ENCODE data around the gene FIBP.

FIBP gene

DNA sequence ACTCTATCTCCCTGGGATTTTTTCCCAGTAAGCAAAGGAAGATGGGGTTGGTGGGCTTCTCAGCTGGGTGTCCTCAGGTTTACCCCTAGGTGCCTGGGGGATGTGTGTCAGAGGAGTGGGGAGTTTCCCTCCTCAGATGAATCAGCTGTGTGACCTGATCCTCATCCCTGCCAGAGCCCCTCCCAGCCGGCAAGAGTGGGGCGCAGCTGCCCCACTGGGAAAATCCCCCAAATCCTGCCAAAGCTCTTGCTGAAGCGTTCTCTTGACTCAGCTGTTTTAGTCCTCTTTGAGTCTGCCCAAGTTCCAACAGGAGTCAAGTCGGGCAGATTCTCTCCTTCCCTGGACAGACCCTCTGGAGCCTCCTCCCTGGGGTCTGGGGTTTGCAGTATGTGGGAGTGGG is 24.6 kb upstream of the FIBP start:
- DNase-seq = no peak

DNA sequence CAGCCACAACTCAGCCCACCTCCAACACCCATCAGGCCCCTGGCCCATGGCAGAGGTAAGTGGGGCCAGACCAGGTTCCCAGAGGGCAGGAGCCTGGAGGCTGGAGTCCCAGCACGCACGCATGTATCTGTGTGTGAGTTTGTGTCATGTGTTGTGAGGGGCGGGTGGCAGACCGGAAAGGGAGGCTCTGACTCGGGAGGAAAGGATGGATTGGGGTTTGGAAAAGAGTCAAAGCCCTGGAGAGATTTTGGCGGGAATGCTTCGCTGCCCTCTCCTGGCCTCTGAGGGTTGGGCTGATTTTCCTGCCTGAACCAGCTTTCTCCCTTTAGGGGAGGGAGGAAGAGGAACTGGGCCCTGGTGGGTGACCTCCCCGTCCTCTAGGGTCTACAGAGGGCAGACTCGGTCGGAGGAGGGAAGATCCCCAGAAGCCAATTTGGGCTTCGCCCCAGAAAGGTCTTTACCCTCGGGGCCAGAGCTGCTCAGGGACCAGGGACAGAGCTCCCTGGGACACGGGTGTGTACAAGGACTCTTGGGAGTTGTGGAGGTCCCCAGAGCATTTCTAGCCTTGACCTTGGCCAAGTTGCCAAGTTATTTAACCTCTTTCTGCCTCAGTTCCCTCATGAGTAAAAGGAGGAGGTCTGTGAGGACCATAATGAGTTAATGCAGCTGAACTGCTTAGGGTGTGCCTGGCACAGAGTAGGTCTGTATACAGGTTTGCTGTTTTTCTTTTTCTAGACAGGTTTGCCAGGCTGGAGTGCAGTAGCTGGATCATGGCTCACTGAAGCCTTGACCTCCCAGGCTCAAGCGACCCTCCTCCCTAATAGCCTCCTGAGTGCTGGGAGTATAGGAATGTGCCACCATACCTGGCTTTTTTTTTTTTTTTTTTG is 23.7 kb upstream of the FIBP start:
- DNase-seq = no peak

DNA sequence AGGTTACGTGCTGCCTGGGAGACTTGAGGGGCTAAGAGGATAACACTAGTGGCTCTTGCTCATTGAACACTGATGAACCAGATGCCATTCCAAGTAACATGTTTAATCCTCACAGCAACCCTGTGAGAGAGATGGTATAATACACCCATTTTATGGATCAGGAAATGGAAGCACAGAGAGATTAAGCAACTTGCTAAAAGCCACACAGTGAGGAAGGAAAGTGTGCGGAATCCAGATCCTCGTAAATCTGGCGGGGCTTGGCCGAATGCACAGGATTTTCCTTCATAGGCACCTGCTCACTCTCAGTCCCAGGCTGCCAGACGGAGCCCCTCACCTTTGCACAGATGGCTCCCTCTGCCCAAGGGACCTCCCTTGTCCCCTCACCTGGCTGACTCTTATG is 19.6 kb upstream of the FIBP start:
- DNase-seq = no peak

DNA sequence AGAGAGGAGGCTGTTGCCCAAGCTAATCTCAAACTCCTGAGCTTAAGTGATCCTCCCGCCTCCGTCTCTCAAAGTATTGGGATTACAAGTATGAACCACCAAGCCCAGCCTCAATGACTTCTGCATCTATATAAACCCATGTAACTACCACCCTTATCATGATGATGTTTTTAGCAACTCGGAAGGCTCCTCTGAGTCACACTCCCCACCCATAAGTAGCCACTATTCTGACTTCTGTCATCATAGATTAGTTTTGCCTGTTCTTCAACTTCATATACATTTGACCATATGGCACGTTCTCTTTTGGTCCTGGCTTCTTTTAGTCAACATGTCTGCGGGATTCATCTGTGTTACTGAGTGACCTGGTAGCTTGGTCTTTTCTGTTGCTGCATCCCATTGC is 18.3 kb upstream of the FIBP start:
- no peak for DNase-seq

DNA sequence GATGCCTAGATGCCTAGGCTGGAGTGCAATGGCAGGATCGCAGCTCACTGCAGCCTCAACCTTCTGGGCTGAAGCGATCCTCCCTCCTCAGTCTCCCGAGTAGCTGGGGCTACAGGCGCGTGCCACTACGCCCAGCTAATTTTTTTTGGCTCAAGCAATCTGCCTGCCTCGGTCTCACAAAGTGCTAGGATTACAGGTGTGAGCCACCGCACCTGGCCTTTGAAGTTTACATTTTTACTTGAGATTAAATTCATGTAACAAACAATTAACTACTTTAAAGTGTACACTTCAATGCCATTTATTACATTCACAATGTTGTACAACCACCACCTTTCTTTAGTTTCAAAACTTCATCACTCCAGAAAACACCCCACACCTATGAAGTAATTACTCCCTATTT is 15.4 kb upstream of the FIBP start:
- DNase-seq = no peak

DNA sequence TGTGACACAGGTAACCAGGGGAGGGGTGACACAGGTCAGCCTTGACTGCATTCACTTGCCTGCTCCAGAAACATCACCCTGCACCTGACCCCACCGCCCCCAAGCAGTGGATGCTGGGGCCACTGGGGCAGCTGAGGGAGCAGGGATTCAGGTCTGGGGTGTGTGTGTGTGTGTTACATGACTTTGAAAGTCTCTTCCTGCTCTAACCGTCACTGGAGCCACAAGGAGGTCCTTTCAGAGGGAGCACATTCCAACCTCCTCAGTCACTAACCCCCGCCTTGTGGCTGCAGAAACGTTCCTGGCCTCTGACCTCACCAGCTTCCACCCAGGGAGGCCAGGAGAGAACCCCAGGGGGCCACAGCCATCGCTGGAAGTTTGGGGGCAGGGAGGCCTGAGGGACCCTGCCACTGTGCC is 14.8 kb upstream of the FIBP start:
- DNase-seq = no peak

DNA sequence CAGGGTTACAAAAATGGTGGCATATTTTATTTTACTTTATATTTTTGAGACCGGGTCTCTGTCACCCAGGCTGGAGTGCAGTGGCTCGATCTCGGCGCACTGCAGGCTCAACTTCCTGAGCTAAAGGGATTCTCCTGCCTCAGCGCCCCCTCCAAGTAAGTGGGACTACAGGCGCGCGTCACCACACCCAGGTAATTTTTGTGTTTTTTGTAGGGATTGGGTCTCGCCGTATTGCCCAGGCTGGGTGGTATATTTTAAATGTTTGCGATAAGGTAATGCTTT is 12.6 kb upstream of the FIBP start:
- DNase-seq = no peak

DNA sequence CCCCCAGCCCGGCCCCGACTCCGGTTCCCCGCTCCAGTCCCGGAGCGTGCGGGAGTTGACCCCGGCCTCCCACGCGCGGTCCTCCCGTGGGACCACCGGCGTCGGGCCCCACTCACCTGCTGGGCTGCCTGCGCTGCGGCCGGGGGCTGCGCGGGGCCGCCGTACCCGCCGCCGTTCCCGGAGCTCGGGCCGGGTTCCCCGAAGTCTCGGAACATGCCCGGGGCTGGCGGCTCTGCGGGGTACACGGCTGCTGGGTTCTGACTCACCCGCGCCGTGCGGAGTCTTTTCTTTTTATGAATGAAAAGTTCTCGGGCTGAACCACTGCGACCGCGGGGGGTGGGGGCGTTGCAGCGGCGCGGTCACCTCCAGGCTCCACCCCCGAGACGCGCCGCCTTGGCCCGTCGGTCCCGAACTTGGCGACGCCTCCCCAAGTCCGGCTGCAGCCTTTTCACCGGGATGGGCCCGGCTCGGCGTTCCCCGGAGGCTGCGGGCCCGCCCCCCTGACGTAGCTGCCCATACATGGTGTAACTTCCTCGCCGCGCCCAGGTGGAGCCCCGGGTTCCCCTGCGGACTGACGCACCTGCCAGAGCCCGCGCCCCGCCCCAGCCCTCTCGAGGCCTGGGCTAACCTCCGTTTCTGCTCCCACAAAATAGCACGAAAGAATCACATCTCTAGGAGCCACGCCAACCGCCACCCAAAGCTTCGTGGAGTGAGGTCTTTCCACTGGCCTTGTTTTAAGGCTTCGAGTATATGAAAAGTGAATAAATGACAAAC is 12.0 kb upstream of the FIBP start, which contains the start of gene FOSL1:
FOSL1 (minus strand) TSS at position 264 of the 774 bp plus-strand sequence; CDS start at position 215, 49 bp downstream.
- peak; percentile 97 for DNase-seq

DNA sequence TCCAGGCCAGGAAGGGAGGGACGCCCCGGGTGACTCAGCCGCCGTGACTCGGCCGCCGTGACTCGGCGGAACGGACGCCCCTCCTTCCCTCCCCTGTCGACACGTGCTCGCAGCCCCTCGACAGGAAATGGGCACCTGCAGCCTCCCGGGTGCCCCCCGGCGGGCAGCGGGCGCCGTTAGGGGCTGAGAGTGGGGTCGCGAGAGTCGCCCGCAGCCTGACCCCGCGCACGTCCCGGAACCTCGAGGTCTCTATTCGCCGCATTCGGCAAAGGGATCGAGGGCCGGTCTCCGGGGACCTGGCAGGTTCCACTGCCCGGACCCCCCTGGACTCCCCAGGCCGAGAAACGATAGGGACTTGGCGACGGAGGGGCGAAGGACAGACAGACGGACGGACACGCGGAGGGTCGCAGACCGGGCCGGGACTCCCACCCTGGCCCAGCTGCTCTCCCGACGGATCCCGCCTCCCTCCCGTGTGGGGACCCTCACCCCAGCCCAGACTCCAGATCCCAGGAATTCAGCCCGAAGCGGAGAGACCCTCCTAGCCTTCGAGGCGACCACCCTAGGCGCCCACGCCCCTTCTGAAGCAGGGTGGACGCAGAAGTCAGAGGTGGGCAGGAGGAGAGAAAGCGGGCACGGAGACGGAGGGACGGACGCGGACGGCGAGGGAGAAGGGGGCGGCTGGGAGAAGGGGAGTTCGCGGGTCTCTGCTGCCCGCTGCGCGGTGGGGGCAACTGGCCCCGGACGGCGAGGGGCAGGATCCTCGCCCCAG is 11.3 kb upstream of the FIBP start:
- DNase-seq = peak; percentile 55

DNA sequence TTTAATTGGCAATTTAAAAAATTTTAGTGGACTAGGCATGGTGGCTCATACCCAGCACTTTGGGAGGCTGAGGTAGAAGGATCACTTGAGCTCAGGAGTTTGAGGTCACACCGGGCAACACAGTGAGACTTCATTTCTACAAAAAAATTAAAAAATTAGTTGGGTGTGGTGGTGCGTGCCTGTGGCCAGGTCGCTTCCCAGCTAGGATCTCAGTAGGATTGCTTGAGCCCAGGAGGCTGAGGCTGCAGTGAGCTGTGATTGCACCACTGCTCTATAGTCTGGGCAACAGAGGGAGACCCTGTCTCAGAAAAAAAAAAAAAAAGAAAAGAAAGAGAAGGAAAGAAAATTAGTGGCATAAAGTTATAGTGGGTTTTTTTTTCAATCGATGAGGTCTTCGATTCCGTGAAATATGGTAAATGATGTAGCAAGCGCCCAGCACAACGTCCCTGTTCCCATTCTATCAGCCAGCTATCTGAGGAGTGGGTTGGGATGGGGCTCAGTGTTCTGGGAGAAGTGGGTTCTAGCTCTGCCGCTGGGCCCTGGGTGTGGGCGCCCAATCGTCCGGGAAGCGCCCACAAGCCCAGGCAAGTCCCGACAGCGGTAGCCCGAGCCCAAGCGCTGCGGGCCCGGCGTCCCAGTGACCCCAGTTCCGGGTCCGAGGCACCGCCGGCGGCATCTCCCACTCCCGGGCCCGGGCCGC is 10.5 kb upstream of the FIBP start:
- no peak for DNase-seq

DNA sequence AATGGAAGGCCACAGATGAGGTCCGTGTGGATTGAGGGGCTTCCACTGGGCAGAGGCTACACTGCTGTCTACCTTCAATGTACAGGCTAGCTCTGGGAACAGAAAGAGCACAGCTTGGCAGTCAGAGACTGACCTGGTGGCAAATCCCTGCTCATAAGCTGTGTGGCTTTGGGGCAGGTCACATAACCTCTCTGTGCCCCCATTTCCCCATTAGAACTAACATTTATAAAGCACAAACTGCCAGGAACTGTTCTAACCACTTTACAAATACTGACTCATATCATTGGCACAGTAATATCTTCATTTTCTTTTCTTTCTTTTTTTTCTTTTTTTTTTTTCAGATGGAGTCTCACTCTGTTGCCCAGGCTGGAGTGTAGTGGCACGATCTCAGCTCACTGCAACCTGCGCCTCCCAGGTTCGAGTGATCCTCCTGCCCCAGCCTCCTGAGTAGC is 8.8 kb upstream of the FIBP start:
- no peak for DNase-seq

DNA sequence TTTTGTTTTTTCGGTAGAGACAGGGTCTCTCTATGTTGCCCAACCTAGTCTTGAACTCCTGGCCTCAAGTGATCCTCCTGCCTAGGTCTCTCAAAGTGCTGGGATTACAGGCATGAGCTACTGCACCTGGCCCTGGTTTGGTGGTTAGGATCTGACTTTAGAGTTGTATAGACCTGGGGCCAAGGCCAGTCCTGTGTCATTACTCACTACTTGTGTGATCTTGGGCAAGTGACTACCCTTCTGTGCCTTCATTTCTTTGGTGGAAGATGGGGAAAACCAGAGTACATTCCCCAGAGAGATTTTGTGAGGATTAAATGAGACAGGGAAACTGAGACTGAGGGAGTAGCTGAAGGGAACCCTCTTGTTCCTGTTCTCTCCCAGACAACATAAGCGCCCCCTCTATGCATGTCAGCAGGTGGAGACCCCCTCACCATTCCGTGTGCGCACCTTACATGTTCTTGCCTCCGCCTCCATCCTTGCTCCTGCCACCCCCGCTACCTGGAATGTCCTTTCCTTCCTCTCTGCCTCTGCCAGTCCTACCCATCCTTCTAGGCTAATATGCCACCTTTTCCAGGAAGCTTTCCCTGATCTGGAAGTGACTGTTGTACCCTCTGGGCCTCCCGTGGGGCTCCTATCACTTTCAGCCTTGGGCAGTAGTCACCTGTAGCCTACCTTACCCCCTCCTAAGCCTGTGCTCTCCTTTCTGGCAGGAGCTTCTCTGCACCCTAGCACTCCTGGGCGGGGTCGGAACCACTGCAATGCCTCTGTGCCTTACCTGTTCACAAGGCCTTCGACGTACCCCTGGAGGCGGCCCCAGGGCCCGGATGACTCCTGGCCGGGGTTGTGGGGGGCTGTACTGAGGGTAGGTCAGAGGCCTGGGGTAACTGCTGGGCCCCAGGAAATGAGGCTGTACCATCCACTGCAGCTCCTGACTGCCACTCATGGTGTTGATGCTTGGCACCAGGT is 8.0 kb upstream of the FIBP start:
- no peak for DNase-seq

DNA sequence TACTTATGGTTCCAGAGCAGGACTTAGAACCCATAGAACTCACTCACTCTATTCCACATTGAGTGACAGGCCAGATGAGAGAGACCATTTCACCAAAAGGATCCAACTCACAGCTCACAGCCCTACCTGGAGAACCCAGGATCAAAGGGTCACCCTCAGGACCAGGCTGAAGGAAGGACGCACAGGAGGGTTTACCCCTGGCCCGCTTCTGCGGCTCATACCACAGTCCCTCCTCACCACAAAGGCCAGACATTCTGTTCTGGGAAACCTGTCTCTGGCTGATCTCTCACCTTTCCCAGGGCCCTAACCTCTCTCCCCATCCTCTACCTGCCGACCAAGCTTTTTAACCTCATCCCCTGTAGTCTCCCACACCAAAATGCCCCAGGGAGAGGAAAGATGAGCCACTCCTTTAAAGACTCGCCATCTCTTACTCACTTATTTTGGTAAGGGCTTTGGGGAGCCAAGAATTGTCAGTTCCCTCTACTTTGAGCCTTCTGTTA is 7.3 kb upstream of the FIBP start:
- no peak for DNase-seq

DNA sequence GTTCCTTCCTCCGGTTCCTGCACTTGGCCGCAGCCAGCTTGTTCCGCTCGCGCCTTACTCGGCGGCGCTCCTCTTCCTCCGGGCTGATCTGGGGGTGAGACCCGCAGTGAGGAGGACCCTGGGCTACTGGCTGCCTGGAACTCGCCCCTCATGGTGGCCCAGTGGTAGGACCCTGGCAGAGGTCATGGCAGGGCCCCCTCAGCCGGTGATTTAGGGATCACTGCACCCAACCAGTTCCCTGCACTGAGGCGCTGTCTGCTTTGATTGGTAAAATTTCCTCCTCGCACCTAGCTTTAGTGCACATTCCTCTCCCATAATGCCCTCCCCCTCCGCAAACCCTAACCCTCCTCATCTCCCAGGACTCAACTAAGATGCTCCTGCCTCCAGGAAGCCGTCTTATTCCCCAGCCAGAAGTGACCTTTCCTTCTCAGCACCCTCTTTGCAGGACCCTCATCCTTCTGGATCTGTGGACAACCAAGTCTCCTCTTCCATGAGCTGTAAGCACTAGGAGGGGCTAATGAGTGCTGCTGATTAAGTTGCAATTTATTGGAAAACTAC is 5.8 kb upstream of the FIBP start:
- peak; percentile 59 for DNase-seq

DNA sequence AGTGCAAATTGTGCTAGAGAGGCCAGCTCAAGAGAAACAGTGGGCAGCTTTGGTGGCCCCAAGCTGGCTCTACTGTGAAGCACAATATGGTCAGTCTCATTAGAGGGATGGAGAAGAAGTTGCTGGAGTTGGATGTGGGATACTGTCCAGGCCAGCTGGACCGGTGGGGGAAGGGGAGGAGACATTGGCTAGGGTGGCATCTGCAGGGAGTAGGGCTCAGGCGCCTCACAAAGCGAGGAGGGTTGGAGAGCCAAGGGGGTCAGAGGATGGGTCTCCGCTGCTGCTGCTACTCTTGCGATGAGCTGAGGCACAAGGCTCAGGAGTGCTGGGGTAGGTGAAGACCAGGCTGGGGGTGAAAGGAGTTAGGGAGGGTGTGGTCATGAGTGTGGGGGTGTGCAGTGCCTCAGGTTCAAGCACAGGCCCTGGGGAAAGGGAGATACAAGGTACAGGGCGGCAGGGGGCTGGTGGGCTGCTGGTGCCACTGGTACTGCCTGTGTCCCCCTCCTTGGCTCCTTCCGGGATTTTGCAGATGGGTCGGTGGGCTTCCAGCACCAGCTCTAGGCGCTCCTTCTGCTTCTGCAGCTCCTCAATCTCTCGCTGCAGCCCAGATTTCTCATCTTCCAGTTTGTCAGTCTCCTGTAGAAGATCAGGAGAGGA is 4.5 kb upstream of the FIBP start:
- no peak for DNase-seq

DNA sequence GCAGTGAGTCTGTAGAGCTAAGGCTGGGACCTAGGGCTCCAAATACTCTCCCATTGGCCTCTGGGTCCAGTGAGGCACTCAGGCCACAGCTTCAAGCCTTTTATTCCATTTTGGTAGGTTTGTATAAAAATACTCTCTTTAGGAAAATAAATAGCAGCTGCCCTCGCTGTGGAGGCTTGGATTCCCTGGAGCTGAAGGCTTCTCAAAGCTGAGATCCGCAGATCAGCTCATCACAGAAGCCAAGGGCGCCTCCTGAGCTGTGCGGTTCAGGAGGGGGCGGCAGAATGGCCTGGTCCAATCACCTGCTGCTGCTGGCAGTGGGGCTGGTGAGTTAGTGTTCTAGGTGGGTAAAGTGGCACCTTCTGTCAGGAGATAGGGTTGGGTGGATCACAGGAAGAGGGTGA is 3.9 kb upstream of the FIBP start:
- peak; percentile 49 for DNase-seq

DNA sequence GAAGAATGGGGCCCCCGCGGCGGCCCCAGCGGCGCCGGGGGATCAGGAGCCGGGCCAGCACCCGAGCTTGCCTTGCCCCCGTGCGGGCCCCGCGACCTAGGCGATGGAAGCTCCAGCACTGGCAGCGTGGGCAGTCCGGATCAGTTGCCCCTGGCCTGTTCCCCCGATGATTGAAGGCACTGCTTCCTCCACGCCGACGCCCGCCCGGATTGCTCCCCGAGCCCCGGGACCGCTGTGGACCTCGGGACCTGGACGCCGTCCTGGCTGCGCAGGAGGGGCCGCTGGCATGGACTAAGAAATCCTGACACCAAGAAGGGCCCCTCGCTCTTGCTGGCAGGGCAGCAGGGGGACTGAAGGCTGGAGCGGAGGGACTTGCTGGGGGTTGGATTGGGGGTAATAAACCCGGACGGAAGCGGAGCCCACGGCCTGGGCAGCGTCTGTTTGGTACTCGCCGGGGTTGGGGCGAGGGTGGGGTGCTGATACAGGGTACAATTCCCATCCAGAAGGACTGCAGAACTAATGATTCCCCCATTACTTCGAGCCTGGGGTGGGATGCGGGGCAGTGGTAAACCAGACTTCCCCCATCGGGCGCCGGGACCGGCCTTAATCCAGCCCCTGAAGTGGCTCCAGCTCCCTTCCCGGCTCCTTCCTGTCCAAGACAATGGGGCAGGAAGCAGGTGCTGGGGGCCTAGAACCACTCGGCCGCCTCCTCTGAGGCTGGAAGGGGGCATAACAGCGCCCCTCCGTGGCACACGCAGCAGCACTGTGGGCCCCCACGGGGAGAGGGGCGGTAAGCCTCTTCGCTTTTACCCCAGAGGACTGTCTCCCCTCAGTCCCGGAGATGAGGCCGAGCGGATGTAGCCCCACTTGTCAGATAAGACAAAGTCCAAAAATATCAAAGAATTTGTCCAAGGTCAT is 3.2 kb upstream of the FIBP start:
- DNase-seq = peak; percentile 43

DNA sequence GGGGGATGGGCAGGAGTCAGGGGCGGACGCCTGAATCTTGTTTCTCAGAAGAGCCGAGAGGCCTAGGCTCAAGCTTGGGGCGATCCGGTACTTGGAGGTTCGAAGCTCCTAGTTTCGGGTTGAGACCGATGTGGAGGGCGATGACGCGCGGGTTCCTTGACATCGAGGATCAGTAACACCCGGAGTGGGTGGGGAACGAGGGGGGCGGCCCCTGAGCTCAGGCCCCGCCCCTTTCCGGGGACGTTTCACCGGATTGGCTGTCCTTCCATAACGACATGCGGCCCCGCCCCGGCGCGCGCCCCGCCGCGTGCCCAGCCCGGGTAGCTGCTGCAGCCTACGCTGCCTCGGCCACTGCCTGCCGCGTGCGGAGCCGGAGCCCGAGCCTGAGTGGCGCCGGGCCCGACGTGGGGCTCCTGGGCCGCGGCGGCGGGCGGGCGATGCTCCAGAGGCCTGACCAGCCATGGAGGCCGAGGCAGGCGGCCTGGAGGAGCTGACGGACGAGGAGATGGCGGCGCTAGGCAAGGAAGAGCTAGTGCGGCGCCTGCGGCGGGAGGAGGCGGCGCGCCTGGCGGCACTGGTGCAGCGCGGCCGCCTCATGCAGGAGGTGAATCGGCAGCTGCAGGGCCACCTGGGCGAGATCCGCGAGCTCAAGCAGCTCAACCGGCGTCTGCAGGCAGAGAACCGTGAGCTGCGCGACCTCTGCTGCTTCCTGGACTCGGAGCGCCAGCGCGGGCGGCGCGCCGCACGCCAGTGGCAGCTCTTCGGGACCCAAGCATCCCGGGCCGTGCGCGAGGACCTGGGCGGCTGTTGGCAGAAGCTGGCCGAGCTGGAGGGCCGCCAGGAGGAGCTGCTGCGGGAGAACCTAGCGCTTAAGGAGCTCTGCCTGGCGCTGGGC is 2.3 kb upstream of the FIBP start, which contains the start of gene CCDC85B:
CCDC85B (plus strand) TSS at position 350 of the 895 bp plus-strand sequence; CDS start at position 461, 111 bp downstream.
- peak; percentile 98 for DNase-seq
